ENCODE data around the gene GLI3. TPM values are rescaled to one million over a fixed set of nuclear protein-coding genes. Genes with fewer than 3 reads are reported as not detected.

Gene GLI3
- total RNA-seq, 1 donor from 2014 or later = 1.6 TPM

GRCh38 chr7:42175834-42176723, 60.9 kb downstream of the GLI3 start:
- DNase-seq (ENCODE audit: low read depth) = no peak

GRCh38 chr7:42174391-42174912, 62.6 kb downstream of the GLI3 start:
- peak; percentile 81 for DNase-seq (ENCODE audit: low read depth)

- DNase-seq (ENCODE audit: low read depth) = peak; percentile 79
These were observed 66.3 kb downstream of the GLI3 start for GRCh38 chr7:42170724-42171123.

GRCh38 chr7:42168512-42168911, 68.5 kb downstream of the GLI3 start:
- DNase-seq (ENCODE audit: low read depth) = no peak

- peak; percentile 18 for DNase-seq (ENCODE audit: low read depth)
These were observed 69.3 kb downstream of the GLI3 start for GRCh38 chr7:42167631-42168236.

- DNase-seq (ENCODE audit: low read depth) = peak; percentile 49
These were observed 69.8 kb downstream of the GLI3 start for GRCh38 chr7:42167206-42167605.

GRCh38 chr7:42164881-42165428, 72.1 kb downstream of the GLI3 start:
- DNase-seq (ENCODE audit: low read depth) = peak; percentile 47

- no peak for DNase-seq (ENCODE audit: low read depth)
These were observed 74.3 kb downstream of the GLI3 start for GRCh38 chr7:42162560-42163325.

GRCh38 chr7:42161719-42162118, 75.3 kb downstream of the GLI3 start:
- DNase-seq (ENCODE audit: low read depth) = peak; percentile 82

GRCh38 chr7:42161110-42161509, 75.9 kb downstream of the GLI3 start:
- DNase-seq (ENCODE audit: low read depth) = no peak

- DNase-seq (ENCODE audit: low read depth) = no peak
These were observed 77.9 kb downstream of the GLI3 start for GRCh38 chr7:42159130-42159529.

- no peak for DNase-seq (ENCODE audit: low read depth)
These were observed 79.9 kb downstream of the GLI3 start for GRCh38 chr7:42156967-42157721.

- DNase-seq (ENCODE audit: low read depth) = no peak
These were observed 80.6 kb downstream of the GLI3 start for GRCh38 chr7:42156291-42156865.

- DNase-seq (ENCODE audit: low read depth) = no peak
These were observed 81.3 kb downstream of the GLI3 start for GRCh38 chr7:42155584-42156290.

GRCh38 chr7:42154173-42154572, 82.8 kb downstream of the GLI3 start:
- DNase-seq (ENCODE audit: low read depth) = no peak

- DNase-seq (ENCODE audit: low read depth) = peak; percentile 28
These were observed 84.4 kb downstream of the GLI3 start for GRCh38 chr7:42152329-42153205.

- DNase-seq (ENCODE audit: low read depth) = no peak
These were observed 85.7 kb downstream of the GLI3 start for GRCh38 chr7:42151309-42151708.

GRCh38 chr7:42145539-42145938, 91.5 kb downstream of the GLI3 start:
- no peak for DNase-seq (ENCODE audit: low read depth)

- DNase-seq (ENCODE audit: low read depth) = no peak
These were observed 92.4 kb downstream of the GLI3 start for GRCh38 chr7:42144604-42145003.

Measured in renal cortical epithelial cell (primary cell).